ENCODE data around the gene GBF1.
A peak's percentile ranks its signal among the peaks of the same experiment; 100 is the strongest.
"Not testable (repeated sequence)": the region's sequence is repeated elsewhere in the genome, so short reads cannot be mapped to it uniquely, and the experiment has no call there.

GBF1 gene

DNA sequence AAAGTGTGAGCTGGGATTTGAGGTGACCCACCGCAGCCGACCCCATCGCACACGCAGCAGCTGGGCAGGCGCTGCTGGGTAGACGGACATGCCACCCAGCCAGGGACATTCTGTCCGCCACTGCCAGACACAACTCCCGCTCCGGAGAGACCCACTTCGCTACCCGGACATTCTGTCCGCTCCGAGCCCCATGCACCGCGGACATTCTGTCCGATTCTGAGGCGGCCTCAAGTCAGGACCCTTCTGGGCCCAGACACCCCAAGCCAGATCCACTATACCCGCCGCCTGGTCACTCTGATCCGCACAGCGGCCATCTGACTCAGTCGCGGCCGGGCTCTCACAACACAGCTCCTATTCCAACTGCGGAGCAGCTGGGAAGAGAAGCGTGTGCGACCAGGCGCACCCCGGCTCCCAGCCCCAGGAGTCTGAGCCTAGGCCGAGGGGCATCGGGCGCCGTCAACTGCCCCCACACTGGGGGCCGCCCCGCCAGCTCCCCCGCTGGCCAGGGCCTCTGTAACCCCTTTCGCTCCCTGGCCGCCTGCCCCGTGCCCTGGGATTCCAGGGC lies 4.8 kb upstream of the GBF1 start:
- peak overlapping the region; percentile 44 for H3K4me3 ChIP-seq (ENCODE audit: low read length)
- H3K4me1 ChIP-seq (ENCODE audit: insufficient read depth, low read length), result peaks cover 22% of the 10 kb centered on the region
- peak overlapping the region; percentile 2 for H2AFZ ChIP-seq (ENCODE audit: low read depth, low read length)
- H3K27me3 ChIP-seq (ENCODE audit: insufficient read depth, low read length), result peaks cover 64% of the 10 kb centered on the region
- H3K36me3 ChIP-seq (ENCODE audit: insufficient read depth, low read length), result no peaks in the 10 kb centered on the region
- H3K9me3 ChIP-seq (ENCODE audit: low read length), result no peaks in the 10 kb centered on the region

DNA sequence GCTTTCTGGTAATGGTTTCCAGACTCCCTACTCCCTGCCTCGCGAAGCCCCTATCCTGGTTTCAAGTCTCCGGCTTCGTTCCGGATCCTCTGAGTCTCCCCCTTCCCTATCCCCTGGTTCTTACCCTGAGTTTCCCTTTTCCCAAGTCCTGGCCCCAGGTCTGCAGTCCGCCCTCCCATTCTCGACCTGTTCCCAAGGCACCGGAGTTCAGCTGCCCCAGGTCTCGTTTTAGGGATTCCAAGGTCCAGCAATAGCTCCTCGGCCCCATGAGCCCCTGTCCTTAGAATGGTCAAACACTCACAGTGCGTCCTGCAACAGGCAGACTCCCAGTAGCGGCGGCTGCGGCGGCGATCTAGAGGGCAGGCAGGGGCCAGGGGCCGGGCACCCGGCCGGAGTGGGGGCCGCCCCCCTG lies 4.3 kb upstream of the GBF1 start:
- H3K4me1 ChIP-seq (ENCODE audit: insufficient read depth, low read length), result peaks cover 22% of the 10 kb centered on the region
- no peaks in the 10 kb centered on the region for H3K36me3 ChIP-seq (ENCODE audit: insufficient read depth, low read length)
- H3K27me3 ChIP-seq (ENCODE audit: insufficient read depth, low read length), result peaks cover 59% of the 10 kb centered on the region
- H2AFZ ChIP-seq (ENCODE audit: low read depth, low read length), result peak overlapping the region; percentile 2
- H3K4me3 ChIP-seq (ENCODE audit: low read length), result peak overlapping the region; percentile 44
- H3K9me3 ChIP-seq (ENCODE audit: low read length), result no peaks in the 10 kb centered on the region

DNA sequence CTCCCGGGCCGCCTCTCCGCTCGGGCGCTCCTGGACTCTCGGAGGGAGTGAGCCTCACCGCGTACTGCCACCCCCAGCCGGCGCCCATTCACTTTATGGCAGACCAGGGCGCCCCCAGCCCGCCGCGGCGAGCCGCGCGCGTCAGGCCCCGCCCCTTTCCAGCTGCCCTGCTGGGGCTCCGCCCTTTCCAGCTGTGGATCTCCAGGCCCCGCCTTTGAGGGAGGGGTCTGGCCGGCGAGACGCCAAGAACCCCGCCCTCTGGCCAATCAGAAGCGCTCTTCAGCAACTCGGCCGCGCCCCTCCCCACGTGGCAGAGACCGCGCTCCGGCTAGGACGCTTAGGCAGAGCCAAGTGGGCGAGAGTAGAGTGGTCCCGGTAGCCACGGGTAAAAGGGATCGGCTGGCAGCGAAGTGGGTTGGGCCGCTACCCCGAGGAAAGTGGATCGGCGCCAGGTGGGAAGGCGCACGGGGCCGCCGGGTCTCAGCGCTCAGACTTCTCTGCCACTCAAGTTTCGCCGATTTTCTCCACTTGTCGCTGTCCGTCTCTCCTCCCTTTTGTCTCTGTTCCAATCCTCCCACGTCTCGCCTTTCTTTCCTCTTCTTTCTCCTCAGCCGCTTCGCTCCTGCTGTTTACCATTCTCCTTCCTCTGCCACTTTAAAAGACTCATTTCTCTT lies 3.8 kb upstream of the GBF1 start, which contains the start of gene PITX3:
Gene PITX3 (minus strand): TSS at position 69 of the 674 bp plus-strand sequence. CDS start 9,432 bp downstream, outside the sequence.
- peak within 1 kb of the TSS; percentile 2 for H2AFZ ChIP-seq (ENCODE audit: low read depth, low read length)

DNA sequence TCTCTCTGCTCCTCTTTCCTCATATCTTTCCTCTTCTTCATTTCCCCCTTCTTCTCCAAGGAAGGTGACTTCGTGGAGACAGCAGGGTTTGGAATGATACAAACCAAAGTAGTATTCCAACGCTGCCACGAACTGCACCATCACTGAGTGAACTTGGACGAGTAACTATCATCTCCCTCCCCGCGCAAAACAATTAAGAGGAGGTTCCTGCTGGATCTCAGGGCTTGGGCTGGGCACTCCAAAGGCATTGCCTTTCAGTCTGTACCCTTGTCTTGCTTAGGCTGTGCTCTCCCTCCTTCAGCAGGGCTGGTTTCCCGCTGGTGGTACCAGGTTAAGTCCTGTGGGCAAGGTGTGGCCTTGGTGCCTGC lies 3.2 kb upstream of the GBF1 start:
- peaks cover 48% of the 10 kb centered on the region for H3K27me3 ChIP-seq (ENCODE audit: insufficient read depth, low read length)
- peak overlapping the region; percentile 44 for H3K4me3 ChIP-seq (ENCODE audit: low read length)
- H2AFZ ChIP-seq (ENCODE audit: low read depth, low read length), result peak overlapping the region; percentile 2

More for the DNA sequence above, 3.8 kb upstream of the GBF1 start, which contains the start of gene PITX3:
- peak within 1 kb of the TSS; percentile 44 for H3K4me3 ChIP-seq (ENCODE audit: low read length)
- no peaks in the 10 kb centered on the region for H3K36me3 ChIP-seq (ENCODE audit: insufficient read depth, low read length)
- peaks cover 53% of the 10 kb centered on the region for H3K27me3 ChIP-seq (ENCODE audit: insufficient read depth, low read length)
- peaks cover 26% of the 10 kb centered on the region for H3K4me1 ChIP-seq (ENCODE audit: insufficient read depth, low read length)
- H3K9me3 ChIP-seq (ENCODE audit: low read length), result no peaks in the 10 kb centered on the region

DNA sequence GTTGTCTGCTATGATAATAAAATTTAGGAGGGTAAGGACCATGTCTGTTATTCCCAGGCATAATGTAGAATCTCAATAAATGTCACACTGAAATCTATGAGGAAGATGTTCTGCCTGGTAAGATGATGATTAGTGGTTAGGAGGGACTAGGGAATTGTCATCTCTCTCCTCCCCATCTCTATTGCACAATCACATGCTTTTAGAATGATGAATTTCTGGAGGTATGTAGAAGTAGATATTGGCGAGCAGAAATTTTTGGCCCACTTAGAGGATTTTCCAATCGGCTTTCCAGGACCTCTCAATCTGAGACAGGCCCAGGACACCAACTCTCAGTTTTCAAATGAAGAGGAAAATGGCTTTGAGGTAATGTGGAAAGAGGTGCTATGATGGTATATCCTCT lies 2.0 kb upstream of the GBF1 start:
- Histone ChIP-seq H3K27me3 (ENCODE audit: insufficient read depth, low read length) (peaks cover 37% of the 10 kb centered on the region), H3K36me3 (ENCODE audit: insufficient read depth, low read length) (no peaks in the 10 kb centered on the region), H3K4me3 (ENCODE audit: low read length) (no peak overlapping the region), H3K4me1 (ENCODE audit: insufficient read depth, low read length) (peaks cover 39% of the 10 kb centered on the region), H2AFZ (ENCODE audit: low read depth, low read length) (no peak overlapping the region), H3K9me3 (ENCODE audit: low read length) (no peaks in the 10 kb centered on the region)

More for the DNA sequence above, 3.2 kb upstream of the GBF1 start:
- no peaks in the 10 kb centered on the region for H3K9me3 ChIP-seq (ENCODE audit: low read length)
- peaks cover 31% of the 10 kb centered on the region for H3K4me1 ChIP-seq (ENCODE audit: insufficient read depth, low read length)
- H3K36me3 ChIP-seq (ENCODE audit: insufficient read depth, low read length), result no peaks in the 10 kb centered on the region

DNA sequence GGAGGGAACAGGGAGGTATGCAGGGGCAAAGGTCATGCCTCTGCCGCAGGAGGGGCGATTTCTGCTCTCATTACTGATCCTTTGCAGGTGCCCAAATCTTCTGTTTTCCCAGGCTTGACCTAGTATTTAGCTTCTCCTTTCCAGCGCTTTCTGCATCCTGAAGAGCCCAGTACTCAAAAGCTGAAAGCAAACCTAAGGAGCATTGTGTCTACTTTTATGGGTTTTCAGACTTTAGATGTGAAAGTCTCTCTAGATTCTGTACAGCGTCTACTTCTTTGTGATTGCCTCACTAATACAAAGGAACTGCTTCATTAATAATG lies 560 bp downstream of the GBF1 start:
- peaks cover 11% of the 10 kb centered on the region for H3K27me3 ChIP-seq (ENCODE audit: insufficient read depth, low read length)
- no peaks in the 10 kb centered on the region for H3K9me3 ChIP-seq (ENCODE audit: low read length)
- H2AFZ ChIP-seq (ENCODE audit: low read depth, low read length), result peak overlapping the region; percentile 49
- peaks cover 6% of the 10 kb centered on the region for H3K36me3 ChIP-seq (ENCODE audit: insufficient read depth, low read length)
- peaks cover 32% of the 10 kb centered on the region for H3K4me1 ChIP-seq (ENCODE audit: insufficient read depth, low read length)
- peak overlapping the region; percentile 73 for H3K4me3 ChIP-seq (ENCODE audit: low read length)

DNA sequence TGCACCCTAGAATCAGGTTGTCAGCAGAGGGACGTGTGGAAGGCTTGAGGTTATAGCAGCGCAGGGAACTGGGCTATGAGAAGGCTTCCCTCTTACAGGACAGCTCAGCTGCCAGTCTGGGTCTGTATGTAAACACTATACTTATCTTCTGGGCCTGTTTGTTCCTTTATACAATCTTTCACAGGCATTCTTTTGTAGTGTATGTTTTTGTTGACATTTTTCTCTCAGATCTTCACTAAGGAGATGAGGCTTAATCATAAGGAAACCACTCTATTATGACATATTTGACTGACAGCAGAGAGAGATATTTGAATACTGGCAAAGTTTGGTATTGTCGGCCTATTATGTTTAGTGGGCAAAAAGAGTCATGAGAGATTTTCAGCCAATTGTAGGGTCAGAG lies 929 bp downstream of the GBF1 start:
- H3K4me3 ChIP-seq (ENCODE audit: low read length), result peak overlapping the region; percentile 73

DNA sequence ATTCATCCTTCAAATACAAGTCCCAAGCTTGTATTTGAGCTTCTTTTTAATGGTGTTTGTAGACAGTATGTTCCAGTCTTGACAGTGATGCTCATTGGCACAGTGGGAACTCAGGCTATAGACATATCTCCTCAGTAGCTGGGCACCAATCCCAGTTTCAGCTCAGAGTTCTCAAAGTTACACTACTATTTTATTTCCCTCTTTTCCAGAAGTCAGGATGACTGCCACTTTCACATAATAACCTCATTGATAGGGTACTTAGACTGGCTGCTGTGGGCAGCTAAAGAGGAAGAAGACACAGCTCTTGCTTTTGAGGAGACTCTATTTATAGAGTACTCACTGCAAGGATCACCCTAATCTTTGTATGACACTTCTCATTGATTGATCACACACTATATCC lies 2.4 kb downstream of the GBF1 start:
- Histone ChIP-seq H3K36me3 (ENCODE audit: insufficient read depth, low read length) (peaks cover 9% of the 10 kb centered on the region), H3K4me1 (ENCODE audit: insufficient read depth, low read length) (peaks cover 24% of the 10 kb centered on the region), H3K9me3 (ENCODE audit: low read length) (no peaks in the 10 kb centered on the region), H2AFZ (ENCODE audit: low read depth, low read length) (no peak overlapping the region), H3K27me3 (ENCODE audit: insufficient read depth, low read length) (no peaks in the 10 kb centered on the region), H3K4me3 (ENCODE audit: low read length) (no peak overlapping the region)

More for the DNA sequence above, 929 bp downstream of the GBF1 start:
- Histone ChIP-seq H3K27me3 (ENCODE audit: insufficient read depth, low read length) (peaks cover 9% of the 10 kb centered on the region), H3K9me3 (ENCODE audit: low read length) (no peaks in the 10 kb centered on the region), H3K4me1 (ENCODE audit: insufficient read depth, low read length) (peaks cover 29% of the 10 kb centered on the region), H2AFZ (ENCODE audit: low read depth, low read length) (no peak overlapping the region), H3K36me3 (ENCODE audit: insufficient read depth, low read length) (peaks cover 6% of the 10 kb centered on the region)

DNA sequence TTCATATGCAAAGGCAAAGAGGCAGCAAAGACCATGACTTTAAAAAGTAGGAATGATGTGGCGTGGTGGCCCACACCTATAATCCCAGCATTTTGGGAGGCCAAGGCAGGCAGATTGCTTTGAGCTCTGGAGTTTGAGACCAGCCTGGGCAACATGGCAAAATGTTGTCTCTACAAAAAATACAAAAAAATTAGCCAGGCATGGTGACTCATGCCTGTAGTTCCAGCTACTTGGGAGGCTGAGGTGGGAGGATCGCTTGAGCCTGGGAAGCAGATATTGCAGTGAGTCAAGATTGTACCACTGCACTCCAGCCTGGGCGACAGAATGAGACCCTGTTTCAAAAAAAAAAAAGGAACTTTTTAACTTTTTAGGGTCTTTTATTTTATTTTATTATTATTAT lies 7.2 kb downstream of the GBF1 start:
- H2AFZ ChIP-seq (ENCODE audit: low read depth, low read length); H3K9me3 ChIP-seq (ENCODE audit: low read length); H3K4me3 ChIP-seq (ENCODE audit: low read length); H3K27me3 ChIP-seq (ENCODE audit: insufficient read depth, low read length); H3K4me1 ChIP-seq (ENCODE audit: insufficient read depth, low read length): not testable (repeated sequence)
- peaks cover 11% of the 10 kb centered on the region for H3K36me3 ChIP-seq (ENCODE audit: insufficient read depth, low read length)

DNA sequence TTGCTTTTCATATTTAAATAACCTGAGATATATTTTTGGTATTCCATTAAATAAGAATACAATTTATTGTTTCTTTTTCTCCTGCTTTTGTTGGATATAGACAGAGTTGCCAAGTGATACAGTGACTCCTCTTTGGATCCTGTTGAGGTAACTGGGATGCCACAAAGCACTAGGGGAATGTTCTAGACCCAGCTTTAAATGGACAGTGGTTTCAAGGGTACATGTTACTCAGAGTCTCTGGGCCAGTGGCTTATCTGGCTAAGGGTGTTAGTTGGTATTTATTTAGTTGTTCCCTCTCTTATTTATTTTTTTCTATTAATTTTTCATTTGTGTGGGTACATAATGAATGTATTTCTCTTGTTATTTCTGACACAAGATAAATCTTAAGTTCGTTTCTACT lies 9.1 kb downstream of the GBF1 start:
- Histone ChIP-seq H2AFZ (ENCODE audit: low read depth, low read length) (no peak overlapping the region), H3K27me3 (ENCODE audit: insufficient read depth, low read length) (no peaks in the 10 kb centered on the region), H3K4me3 (ENCODE audit: low read length) (no peak overlapping the region), H3K9me3 (ENCODE audit: low read length) (no peaks in the 10 kb centered on the region), H3K36me3 (ENCODE audit: insufficient read depth, low read length) (peaks cover 13% of the 10 kb centered on the region), H3K4me1 (ENCODE audit: insufficient read depth, low read length) (no peaks in the 10 kb centered on the region)

DNA sequence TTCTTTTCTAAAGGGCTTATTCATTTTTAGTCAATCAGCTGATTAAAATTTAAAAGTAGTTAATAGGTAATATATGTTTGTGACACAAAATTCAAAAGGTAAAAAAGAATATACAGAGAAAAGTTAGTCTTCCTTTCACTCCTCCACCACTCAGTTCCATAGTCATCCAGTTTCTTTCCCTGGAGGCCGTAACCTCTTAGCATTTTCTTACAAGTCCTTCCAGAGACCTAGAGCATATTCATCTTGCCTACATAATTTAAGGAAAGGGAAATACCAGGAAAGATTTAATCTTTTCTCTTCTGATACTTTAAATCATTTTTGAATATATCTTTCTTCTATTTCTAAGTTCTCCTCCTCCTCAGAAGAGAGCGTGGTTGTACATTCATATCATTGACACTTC lies 10.1 kb downstream of the GBF1 start:
- Histone ChIP-seq H3K4me3 (ENCODE audit: low read length) (no peak overlapping the region), H3K27me3 (ENCODE audit: insufficient read depth, low read length) (no peaks in the 10 kb centered on the region), H3K4me1 (ENCODE audit: insufficient read depth, low read length) (no peaks in the 10 kb centered on the region), H3K36me3 (ENCODE audit: insufficient read depth, low read length) (peaks cover 19% of the 10 kb centered on the region), H2AFZ (ENCODE audit: low read depth, low read length) (no peak overlapping the region), H3K9me3 (ENCODE audit: low read length) (no peaks in the 10 kb centered on the region)

DNA sequence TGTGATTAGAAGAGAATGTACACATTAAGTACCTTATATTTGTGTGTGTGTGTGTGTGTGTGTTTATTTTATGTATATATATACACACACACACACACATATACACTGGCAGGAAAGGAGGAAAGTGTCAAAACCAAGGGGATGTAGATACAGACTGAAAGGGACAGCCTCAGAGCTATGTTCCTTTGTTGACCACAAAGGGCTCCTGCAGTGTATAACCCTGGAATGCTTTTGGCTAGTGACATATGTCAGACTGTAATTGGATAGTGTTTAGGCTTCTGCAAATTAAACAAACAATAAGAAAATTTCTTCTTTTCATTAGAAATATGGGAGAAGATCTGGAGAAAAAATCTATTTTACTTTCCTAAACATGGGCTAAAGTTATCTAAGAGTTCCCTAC lies 15.9 kb downstream of the GBF1 start:
- peaks cover 46% of the 10 kb centered on the region for H3K36me3 ChIP-seq (ENCODE audit: insufficient read depth, low read length)
- no peak overlapping the region for H3K4me3 ChIP-seq (ENCODE audit: low read length)
- peaks cover 11% of the 10 kb centered on the region for H3K4me1 ChIP-seq (ENCODE audit: insufficient read depth, low read length)
- no peaks in the 10 kb centered on the region for H3K27me3 ChIP-seq (ENCODE audit: insufficient read depth, low read length)
- H2AFZ ChIP-seq (ENCODE audit: low read depth, low read length), result no peak overlapping the region
- H3K9me3 ChIP-seq (ENCODE audit: low read length), result no peaks in the 10 kb centered on the region

DNA sequence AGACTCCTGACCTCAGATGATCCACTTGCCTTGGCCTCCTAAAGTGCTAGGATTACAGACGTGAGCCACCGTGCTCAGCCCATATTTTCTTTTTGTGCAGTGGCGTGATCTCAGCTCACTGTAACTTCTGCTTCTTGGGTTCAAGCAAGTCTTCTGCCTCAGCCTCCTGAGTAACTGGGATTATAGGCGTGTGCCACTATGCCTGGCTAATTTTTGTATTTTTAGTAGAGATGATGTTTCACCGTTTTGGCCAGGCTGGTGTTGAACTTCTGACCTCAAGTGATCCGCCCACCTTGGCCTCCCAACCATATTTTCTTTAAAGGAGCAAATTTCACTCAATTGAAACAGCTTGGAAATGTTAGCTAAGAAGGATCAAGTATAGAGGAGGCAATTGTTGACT lies 16.5 kb downstream of the GBF1 start:
- no peaks in the 10 kb centered on the region for H3K9me3 ChIP-seq (ENCODE audit: low read length)
- peaks cover 46% of the 10 kb centered on the region for H3K36me3 ChIP-seq (ENCODE audit: insufficient read depth, low read length)
- no peak overlapping the region for H3K4me3 ChIP-seq (ENCODE audit: low read length)

More for the DNA sequence above, 16.5 kb downstream of the GBF1 start:
- H3K4me1 ChIP-seq (ENCODE audit: insufficient read depth, low read length), result peaks cover 11% of the 10 kb centered on the region
- H2AFZ ChIP-seq (ENCODE audit: low read depth, low read length), result no peak overlapping the region
- H3K27me3 ChIP-seq (ENCODE audit: insufficient read depth, low read length), result no peaks in the 10 kb centered on the region
